Adrenal gland (tissue), 12 donors: ENCODE measurements around the gene RBM17. TPM values are rescaled to one million over a fixed set of nuclear protein-coding genes. Genes with fewer than 3 reads are reported as not detected.
A peak's percentile ranks its signal among the peaks of the same experiment; 100 is the strongest.

ENCODE experiments used
- DNase-seq, 7 donors: peaks; one replicate each; pipeline ENCODE4 v3.0.0-alpha.2; 2019 to 2020
- H3K27ac ChIP-seq, 5 donors: fragments of 200-600 bp; sonication (generic) in 4 of 5; 1 replicate in 3 of 5; 2 replicates in 2 of 5; pipeline versions ENCODE4 v1.5.1 to v1.8.0; 2016 to 2020; ENCODE audit warnings: mild to moderate bottlenecking in 1 of 5
- H3K27me3 ChIP-seq: fragments of 200-600 bp; 2 replicates; pipeline ENCODE4 v1.8.0; 2021
- H3K36me3 ChIP-seq, 2 donors: fragments of 200-600 bp; replicated peaks in 1 of 2; 1 replicate in 1 of 2; 2 replicates in 1 of 2; pipeline versions ENCODE4 v1.5.1 to v1.8.0; 2018 to 2022
- H3K4me1 ChIP-seq, 2 donors: fragments of 200-600 bp; replicated peaks in 1 of 2; 1 replicate in 1 of 2; 2 replicates in 1 of 2; pipeline versions ENCODE4 v1.5.1 to v1.8.0; 2018 to 2021
- H3K4me3 ChIP-seq, 4 donors: fragments of 200-600 bp; sonication (generic) in 3 of 4; one replicate each; pipeline ENCODE4 v1.5.1; 2016 to 2018
- H3K9me3 ChIP-seq, 3 donors: fragments of 200-600 bp; sonication (generic) in 1 of 3; replicated peaks in 1 of 3; 1 replicate in 2 of 3; 2 replicates in 1 of 3; pipeline versions ENCODE4 v1.5.1 to v1.8.0; 2016 to 2021
- POLR2A ChIP-seq, 2 donors: fragments of 450-650 bp; IDR thresholded peaks; one replicate each; pipeline ENCODE4 v1.6.1; 2017; ENCODE audit warnings: antibody characterized with exemption in 2 of 2, mild to moderate bottlenecking in 2 of 2, moderate library complexity in 1 of 2
- WGBS, 4 donors: extraction: QIAGEN DNeasy Blood & Tissue Kit in 2 of 4; methylation state at CpG; one replicate each; pipeline versions ENCODE4 v1.1.5 to v1.1.7; 2013 to 2017; 5-methylcytosine and 5-hydroxymethylcytosine counted together
- intact Hi-C, 2 donors: fragments of 100-400 bp; cut with DNase I; formaldehyde crosslinking; loops; one replicate each; pipeline versions ENCODE4 v1.14.1 to v1.15.0; 2022 to 2023
- polyA plus RNA-seq, 3 donors: library from polyadenylated mRNA; stranded (reverse); fragments of 200-250 nt in 2 of 3; fragments of 350-450 nt in 1 of 3; fragmentation: Illumina TruSeq in 1 of 3; extraction: RNeasy Lipid Tissue Mini Kit (QIAGEN cat#74804) in 1 of 3; gene quantifications; one replicate each; pipeline ENCODE4 v1.2.3, GENCODE V29; 2013 to 2014
- total RNA-seq, 9 donors: library from RNA; depleted of rRNA in 4 of 9; stranded (reverse); fragments of >200 nt in 4 of 9; fragments of 120-200 nt in 1 of 9; fragmentation: NEBNext Ultra II Directional in 1 of 9; extraction: Animal tissue kit (Norgen Biotek cat#: 25700) in 1 of 9; gene quantifications; one replicate each; pipeline versions ENCODE4 v1.1.0 to v1.2.4, GENCODE V29; 2013 to 2023
- TF ChIP-seq, protein P1 (sequence below), 6 experiments: fragments of 450-650 bp in 4 of 6; fragments of 200-600 bp in 2 of 6; sonication (generic) in 1 of 6; IDR thresholded peaks; 1 replicate in 5 of 6; 2 replicates in 1 of 6; pipeline versions ENCODE4 v1.5.1 to v1.8.0; 2016 to 2021; ENCODE audit warnings: antibody characterized with exemption in 6 of 6, mild to moderate bottlenecking in 2 of 6, moderate library complexity in 1 of 6
- donor health status: healthy with polysubstance abuse.
- donor health status: Bipolar disorder and iron deficiency.
- donor health status: DM: yes; HTN: yes; CAD: no.
- donor health status: DM: no; HTN: no; CAD: no.
- donor health status: DM: no; HTN: no; CAD: no.
- donor health status: DM: yes; HTN: yes; CAD: no.

Gene RBM17
- total and polyA plus RNA-seq, 12 donors: 31.9 to 123 (median 66.0) TPM

DNA sequence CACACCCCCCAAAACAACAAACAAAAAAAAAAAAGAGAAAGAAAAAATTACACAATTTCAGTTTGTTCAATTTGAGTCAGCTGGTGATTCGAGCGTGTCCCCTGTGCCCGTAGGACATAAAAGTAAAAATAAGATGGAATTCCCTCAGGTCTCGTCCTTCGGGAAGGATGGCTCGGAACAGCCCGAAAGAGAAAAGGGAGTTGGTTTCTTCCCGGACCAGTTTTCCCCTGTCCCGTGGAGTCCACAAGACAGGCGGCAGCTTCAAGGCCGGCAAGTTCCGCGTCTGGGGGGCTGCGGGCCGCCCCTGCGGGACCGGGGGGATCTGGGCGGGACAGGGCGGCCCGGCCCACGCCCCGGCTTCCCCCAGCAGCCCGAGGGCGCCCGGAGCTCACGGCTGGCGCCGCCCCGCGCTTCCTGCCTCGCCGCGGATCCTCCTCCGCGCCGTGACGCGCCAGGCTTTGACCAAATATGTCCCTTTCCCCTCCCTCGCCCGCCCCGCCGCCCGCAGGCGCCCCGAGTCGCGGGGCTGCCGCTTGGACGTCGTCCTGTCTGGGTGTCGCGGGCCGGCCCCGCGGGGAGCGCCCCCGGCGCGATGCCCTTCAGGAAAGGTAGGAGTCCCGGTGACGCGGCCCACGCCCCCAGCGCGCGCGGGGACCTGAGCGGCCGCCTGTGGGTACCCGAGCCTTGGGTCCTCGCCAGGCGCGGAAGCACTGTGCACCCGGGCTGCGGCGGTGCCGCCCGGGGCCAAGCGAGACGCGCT lies 55.8 kb downstream of the RBM17 start:
- DNase-seq: peak; percentile 86 to 92 (median 89)
- peak overlapping the region in 4 of 5 donors; percentile 65 to 97 (median 82) for H3K27ac ChIP-seq
- no peaks in the 10 kb centered on the region for H3K36me3 ChIP-seq
- TF ChIP-seq POLR2A (IDR thresholded peaks at IDR 0.05): peak; percentile 26 to 75
- TF ChIP-seq, protein P1, sequence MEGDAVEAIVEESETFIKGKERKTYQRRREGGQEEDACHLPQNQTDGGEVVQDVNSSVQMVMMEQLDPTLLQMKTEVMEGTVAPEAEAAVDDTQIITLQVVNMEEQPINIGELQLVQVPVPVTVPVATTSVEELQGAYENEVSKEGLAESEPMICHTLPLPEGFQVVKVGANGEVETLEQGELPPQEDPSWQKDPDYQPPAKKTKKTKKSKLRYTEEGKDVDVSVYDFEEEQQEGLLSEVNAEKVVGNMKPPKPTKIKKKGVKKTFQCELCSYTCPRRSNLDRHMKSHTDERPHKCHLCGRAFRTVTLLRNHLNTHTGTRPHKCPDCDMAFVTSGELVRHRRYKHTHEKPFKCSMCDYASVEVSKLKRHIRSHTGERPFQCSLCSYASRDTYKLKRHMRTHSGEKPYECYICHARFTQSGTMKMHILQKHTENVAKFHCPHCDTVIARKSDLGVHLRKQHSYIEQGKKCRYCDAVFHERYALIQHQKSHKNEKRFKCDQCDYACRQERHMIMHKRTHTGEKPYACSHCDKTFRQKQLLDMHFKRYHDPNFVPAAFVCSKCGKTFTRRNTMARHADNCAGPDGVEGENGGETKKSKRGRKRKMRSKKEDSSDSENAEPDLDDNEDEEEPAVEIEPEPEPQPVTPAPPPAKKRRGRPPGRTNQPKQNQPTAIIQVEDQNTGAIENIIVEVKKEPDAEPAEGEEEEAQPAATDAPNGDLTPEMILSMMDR (IDR thresholded peaks at IDR 0.05): no peak
- intact Hi-C loops: loop anchor here in 1 of 2 donors (10.0 kb wide), 1 partner anchor 50 kb away; no protein-coding TSS in a partner anchor
- WGBS, 4 donors: 0 to 1% (median 0%) methylated on average over 12 to 81 of the region's 81 CpGs
- no peaks in the 10 kb centered on the region for H3K27me3 ChIP-seq
- H3K4me1 ChIP-seq: peaks cover 11 to 12% of the 10 kb centered on the region in 2 donors
- no peaks in the 10 kb centered on the region for H3K9me3 ChIP-seq
- peak overlapping the region; percentile 51 to 82 (median 57) for H3K4me3 ChIP-seq

- H3K36me3 ChIP-seq: no peaks in the 10 kb centered on the region
- peak in 2 of 7 donors; percentile 42 to 45 for DNase-seq
- H3K27me3 ChIP-seq: no peaks in the 10 kb centered on the region
- 1 to 2% (median 2%) methylated on average over 25 to 76 of the region's 76 CpGs for WGBS, 4 donors
- peak overlapping the region in 4 of 5 donors; percentile 65 to 97 (median 82) for H3K27ac ChIP-seq
- H3K4me1 ChIP-seq: peaks cover 11 to 12% of the 10 kb centered on the region in 2 donors
- H3K9me3 ChIP-seq: no peaks in the 10 kb centered on the region
- intact Hi-C loops: loop anchor here in 1 of 2 donors (10.0 kb wide), 1 partner anchor 51 kb away; no protein-coding TSS in a partner anchor
- TF ChIP-seq, protein P1 (IDR thresholded peaks at IDR 0.05): no peak
- TF ChIP-seq POLR2A (IDR thresholded peaks at IDR 0.05): no peak
- peak overlapping the region; percentile 51 to 82 (median 57) for H3K4me3 ChIP-seq
Measured at GRCh38 chr10:6145166-6145987, 56.5 kb downstream of the RBM17 start.

- WGBS, 4 donors: 36 to 51% (median 44%) methylated on average over 19 to 22 of the region's 22 CpGs
- peak overlapping the region in 2 of 4 donors; percentile 51 to 82 for H3K4me3 ChIP-seq
- H3K9me3 ChIP-seq: no peaks in the 10 kb centered on the region
- no peak for TF ChIP-seq POLR2A (IDR thresholded peaks at IDR 0.05)
- TF ChIP-seq, protein P1 (IDR thresholded peaks at IDR 0.05): no peak
- no peak for DNase-seq
- H3K4me1 ChIP-seq: peaks cover 11 to 21% of the 10 kb centered on the region in 2 donors
- no peaks in the 10 kb centered on the region for H3K36me3 ChIP-seq
- H3K27ac ChIP-seq: peak overlapping the region in 2 of 5 donors; percentile 84 to 97
- H3K27me3 ChIP-seq: no peaks in the 10 kb centered on the region
- intact Hi-C loops: loop anchor here in 1 of 2 donors (10.0 kb wide), 1 partner anchor 51 kb away; no protein-coding TSS in a partner anchor
Measured at GRCh38 chr10:6146013-6146785, 57.4 kb downstream of the RBM17 start.
